Tibial nerve (tissue), 4 donors: ENCODE data around the gene PTGDR2. TPM values are rescaled to one million over a fixed set of nuclear protein-coding genes. Genes with fewer than 3 reads are reported as not detected.
A peak's percentile ranks its signal among the peaks of the same experiment; 100 is the strongest.

Source experiments
- DNase-seq, 2 donors: peaks; one replicate each; pipeline ENCODE4 v3.0.0-alpha.2; 2019; ENCODE audit warnings: low spot score in 2 of 2
- H3K27ac ChIP-seq, 4 donors: fragments of 200-600 bp; sonication (generic) in 3 of 4; one replicate each; pipeline ENCODE4 v1.5.1; 2017 to 2019; ENCODE audit warnings: mild to moderate bottlenecking in 1 of 4
- H3K27me3 ChIP-seq, 2 donors: fragments of 200-600 bp; sonication (generic) in 1 of 2; one replicate each; pipeline versions ENCODE4 v1.5.1 to v1.6.0; 2017 to 2019
- H3K36me3 ChIP-seq, 3 donors: fragments of 200-600 bp; sonication (generic); one replicate each; pipeline ENCODE4 v1.5.1; 2018 to 2019
- H3K4me1 ChIP-seq, 4 donors: fragments of 200-600 bp; sonication (generic) in 3 of 4; one replicate each; pipeline ENCODE4 v1.5.1; 2017 to 2019
- H3K4me3 ChIP-seq, 4 donors: fragments of 200-600 bp; sonication (generic) in 3 of 4; one replicate each; pipeline ENCODE4 v1.5.1; 2017 to 2019; ENCODE audit warnings: mild to moderate bottlenecking in 1 of 4, moderate library complexity in 1 of 4
- H3K9me3 ChIP-seq, 4 donors: fragments of 200-600 bp; sonication (generic) in 3 of 4; one replicate each; pipeline ENCODE4 v1.5.1; 2017 to 2019
- EP300 ChIP-seq, 2 donors: sonication (generic); formaldehyde crosslinking; IDR thresholded peaks; one replicate each; pipeline ENCODE4 v1.6.1; 2017; ENCODE audit warnings: antibody characterized with exemption in 2 of 2, mild to moderate bottlenecking in 1 of 2
- POLR2A ChIP-seq, 2 donors: fragments of 450-650 bp; IDR thresholded peaks; one replicate each; pipeline ENCODE4 v1.6.1; 2017; ENCODE audit warnings: antibody characterized with exemption in 2 of 2, mild to moderate bottlenecking in 2 of 2, moderate library complexity in 2 of 2
- WGBS, 2 donors: methylation state at CpG; one replicate each; pipeline ENCODE4 v1.1.5; 2018; 5-methylcytosine and 5-hydroxymethylcytosine counted together
- total RNA-seq, 4 donors: library from RNA; depleted of rRNA; stranded (reverse); fragments of >200 nt; gene quantifications; one replicate each; pipeline ENCODE4 v1.1.0, GENCODE V29; 2016
- TF ChIP-seq, protein P1 (sequence below), 5 experiments: fragments of 200-600 bp in 3 of 5; fragments of 450-650 bp in 2 of 5; sonication (generic) in 3 of 5; IDR thresholded peaks; one replicate each; pipeline ENCODE4 v1.5.1; 2016 to 2019; ENCODE audit warnings: antibody characterized with exemption in 5 of 5, mild to moderate bottlenecking in 3 of 5, moderate library complexity in 2 of 5

Gene PTGDR2
- total RNA-seq, 4 donors from 2014 or later, result 0.20 to 2.4 (median 0.46) TPM

DNA sequence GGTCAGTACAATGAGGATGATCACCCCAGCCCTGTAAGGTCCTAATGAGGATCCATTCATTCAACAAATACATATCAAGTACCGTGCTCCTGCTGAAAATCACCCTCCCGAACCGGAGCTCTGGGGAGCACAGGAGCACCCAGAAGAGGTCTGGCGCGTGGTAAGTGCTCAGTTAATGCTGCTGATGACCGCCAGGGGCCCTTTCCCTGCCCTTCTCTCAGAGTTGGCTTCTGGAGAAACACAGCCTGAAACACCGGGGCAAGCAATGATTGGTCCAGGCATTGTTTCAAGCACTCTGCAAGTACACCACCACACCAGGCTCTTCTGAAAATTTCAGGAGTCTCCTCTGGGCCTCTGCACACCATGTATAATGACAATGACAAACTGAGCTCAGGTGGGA, 17.6 kb downstream of the PTGDR2 start:
- 67 to 74% methylated on average over 7 of the region's 7 CpGs for WGBS, 2 donors
- Histone ChIP-seq H3K36me3 (no peaks in the 10 kb centered on the region), H3K27ac (no peak overlapping the region), H3K4me1 (peaks cover 0 to 31% (median 13%) of the 10 kb centered on the region in 4 donors), H3K4me3 (no peak overlapping the region), H3K9me3 (no peaks in the 10 kb centered on the region), H3K27me3 (no peaks in the 10 kb centered on the region)
- DNase-seq, result no peak
- TF ChIP-seq, protein P1, sequence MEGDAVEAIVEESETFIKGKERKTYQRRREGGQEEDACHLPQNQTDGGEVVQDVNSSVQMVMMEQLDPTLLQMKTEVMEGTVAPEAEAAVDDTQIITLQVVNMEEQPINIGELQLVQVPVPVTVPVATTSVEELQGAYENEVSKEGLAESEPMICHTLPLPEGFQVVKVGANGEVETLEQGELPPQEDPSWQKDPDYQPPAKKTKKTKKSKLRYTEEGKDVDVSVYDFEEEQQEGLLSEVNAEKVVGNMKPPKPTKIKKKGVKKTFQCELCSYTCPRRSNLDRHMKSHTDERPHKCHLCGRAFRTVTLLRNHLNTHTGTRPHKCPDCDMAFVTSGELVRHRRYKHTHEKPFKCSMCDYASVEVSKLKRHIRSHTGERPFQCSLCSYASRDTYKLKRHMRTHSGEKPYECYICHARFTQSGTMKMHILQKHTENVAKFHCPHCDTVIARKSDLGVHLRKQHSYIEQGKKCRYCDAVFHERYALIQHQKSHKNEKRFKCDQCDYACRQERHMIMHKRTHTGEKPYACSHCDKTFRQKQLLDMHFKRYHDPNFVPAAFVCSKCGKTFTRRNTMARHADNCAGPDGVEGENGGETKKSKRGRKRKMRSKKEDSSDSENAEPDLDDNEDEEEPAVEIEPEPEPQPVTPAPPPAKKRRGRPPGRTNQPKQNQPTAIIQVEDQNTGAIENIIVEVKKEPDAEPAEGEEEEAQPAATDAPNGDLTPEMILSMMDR (IDR thresholded peaks at IDR 0.05), result no peak
- no peak for TF ChIP-seq POLR2A (IDR thresholded peaks at IDR 0.05)
- no peak for TF ChIP-seq EP300 (IDR thresholded peaks at IDR 0.05)

DNA sequence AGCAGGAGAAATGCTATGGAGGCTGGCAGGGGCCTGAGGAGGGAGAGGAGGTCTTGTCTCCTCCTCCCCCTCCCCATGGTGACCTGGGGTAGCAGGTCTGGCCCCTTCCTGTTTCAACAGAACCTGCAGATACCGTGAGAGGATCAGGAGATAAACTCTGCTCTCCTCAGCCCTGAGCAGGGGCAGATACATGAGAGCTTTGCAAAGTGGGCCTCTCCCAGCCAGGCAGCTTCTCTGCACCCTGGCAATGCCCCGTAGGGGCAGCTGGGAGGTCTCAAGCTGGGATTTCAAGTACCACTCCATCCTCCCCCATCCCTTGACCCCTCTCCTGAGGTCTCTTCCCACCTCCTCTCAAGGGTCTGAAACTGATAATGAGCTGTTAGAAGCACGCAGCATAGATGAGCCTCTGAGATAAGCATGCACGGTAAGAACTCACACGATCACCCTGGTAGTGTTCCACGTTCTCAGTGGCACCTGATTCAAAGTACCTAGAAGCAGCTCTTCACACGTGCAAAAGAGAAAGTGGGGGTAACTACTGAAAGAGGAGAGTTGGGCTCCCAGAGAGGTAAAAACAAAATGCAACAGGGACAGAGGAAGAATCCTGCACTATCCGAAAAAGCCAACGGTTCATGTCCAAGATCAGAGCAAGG, 18.8 kb downstream of the PTGDR2 start:
- H3K4me3 ChIP-seq, result no peak overlapping the region
- WGBS, 2 donors, result 76 to 82% methylated on average over 8 to 9 of the region's 9 CpGs
- TF ChIP-seq, protein P1 (IDR thresholded peaks at IDR 0.05), result no peak
- TF ChIP-seq POLR2A (IDR thresholded peaks at IDR 0.05) (no peak), EP300 (IDR thresholded peaks at IDR 0.05) (no peak)

DNA sequence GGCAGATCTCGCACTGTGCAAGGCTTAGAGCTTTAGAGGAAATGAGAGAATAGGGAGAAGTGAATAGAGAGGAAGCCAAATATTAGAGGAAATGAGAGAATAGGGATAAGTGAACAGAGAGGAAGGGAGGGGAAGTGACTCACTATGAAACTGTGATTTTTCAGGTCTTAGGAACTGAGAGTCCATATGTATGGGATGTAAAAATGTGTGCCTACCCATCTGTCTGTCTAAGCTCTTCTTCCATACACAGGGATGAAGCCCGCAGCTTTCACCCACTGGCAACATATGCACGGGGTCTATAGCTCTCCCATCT, 20.3 kb downstream of the PTGDR2 start:
- peaks cover 0 to 14% (median 1%) of the 10 kb centered on the region in 4 donors for H3K4me1 ChIP-seq
- 67 to 86% methylated on average over 3 of the region's 3 CpGs for WGBS, 2 donors
- TF ChIP-seq EP300 (IDR thresholded peaks at IDR 0.05) (peak in 1 of 2 donors; percentile 24), POLR2A (IDR thresholded peaks at IDR 0.05) (no peak)
- TF ChIP-seq, protein P1 (IDR thresholded peaks at IDR 0.05), result no peak

More for the DNA sequence above, 18.8 kb downstream of the PTGDR2 start:
- Histone ChIP-seq H3K27ac (no peak overlapping the region), H3K4me1 (peaks cover 0 to 25% (median 10%) of the 10 kb centered on the region in 4 donors), H3K27me3 (no peaks in the 10 kb centered on the region), H3K36me3 (no peaks in the 10 kb centered on the region), H3K9me3 (no peaks in the 10 kb centered on the region)
- DNase-seq, result no peak

DNA sequence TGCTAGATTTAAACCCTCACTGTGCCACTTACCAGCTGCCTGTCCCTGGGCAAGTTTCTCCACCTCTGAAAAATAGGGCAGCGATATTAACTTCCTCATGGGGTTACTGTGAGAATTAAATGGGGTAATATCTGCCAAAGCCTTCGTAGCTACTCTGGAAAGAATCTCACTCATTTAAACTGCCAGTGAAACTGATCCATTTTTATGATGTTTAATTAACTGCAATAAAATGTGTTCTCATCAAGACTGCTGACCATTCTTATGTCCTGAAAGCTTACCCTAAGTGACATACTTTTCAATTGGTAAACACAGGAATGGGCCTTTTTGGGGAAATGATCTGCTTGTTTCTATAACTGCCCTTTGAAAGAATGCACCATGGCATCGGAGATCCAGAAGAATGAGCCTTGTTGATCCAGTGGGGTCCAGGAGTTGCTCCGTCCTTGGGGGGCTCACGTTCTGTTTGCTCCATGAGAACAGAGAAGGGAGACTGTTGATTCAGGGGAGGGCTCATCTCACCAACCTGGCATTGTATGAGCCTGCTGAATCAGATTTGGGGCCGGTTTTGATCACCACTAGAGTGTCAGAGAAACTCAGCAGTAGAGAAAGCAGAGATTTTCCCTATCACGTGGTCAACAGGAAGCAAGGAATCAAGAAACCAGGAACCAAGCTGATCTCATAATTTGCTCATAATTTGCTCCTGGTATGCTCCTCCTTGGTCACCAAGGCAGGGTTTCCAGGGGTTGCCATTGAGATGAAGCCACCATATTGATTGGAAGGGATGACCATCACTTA, 20.8 kb downstream of the PTGDR2 start:
- WGBS, 2 donors, result 53 to 54% methylated on average over 7 of the region's 7 CpGs
- no peak overlapping the region for H3K27ac ChIP-seq
- TF ChIP-seq EP300 (IDR thresholded peaks at IDR 0.05) (no peak), POLR2A (IDR thresholded peaks at IDR 0.05) (no peak)
- TF ChIP-seq, protein P1 (IDR thresholded peaks at IDR 0.05), result no peak

More for the DNA sequence above, 20.3 kb downstream of the PTGDR2 start:
- DNase-seq, result no peak
- no peaks in the 10 kb centered on the region for H3K9me3 ChIP-seq
- H3K27me3 ChIP-seq, result no peaks in the 10 kb centered on the region
- no peak overlapping the region for H3K27ac ChIP-seq
- no peak overlapping the region for H3K4me3 ChIP-seq
- H3K36me3 ChIP-seq, result no peaks in the 10 kb centered on the region

DNA sequence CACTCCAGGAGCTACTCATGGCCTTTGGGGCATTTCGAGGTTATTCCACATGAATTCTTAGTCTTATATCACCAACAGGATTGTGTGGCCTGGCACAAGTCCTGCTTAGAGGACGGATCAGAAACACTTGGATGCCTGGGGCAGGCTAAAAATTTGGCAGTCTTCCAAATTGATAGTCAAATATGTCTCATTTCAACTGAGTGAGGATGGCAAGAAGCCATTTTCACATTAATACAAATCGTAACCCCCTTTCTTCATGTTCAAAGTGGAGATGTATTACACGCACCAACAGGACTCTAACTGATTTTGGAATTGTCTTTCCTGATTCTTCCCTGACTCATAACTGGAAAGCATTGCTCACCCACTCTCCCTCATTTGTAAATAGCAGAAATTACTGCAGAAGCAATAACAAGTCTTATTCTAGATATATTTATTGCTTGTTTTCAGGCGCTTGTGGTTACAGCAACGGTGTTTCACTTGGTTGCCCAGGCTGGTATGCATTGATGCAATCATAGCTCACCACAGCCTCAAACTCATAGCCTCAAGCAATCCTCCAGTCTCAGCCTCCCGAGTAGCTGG, 24.2 kb downstream of the PTGDR2 start:
- no peaks in the 10 kb centered on the region for H3K36me3 ChIP-seq
- TF ChIP-seq, protein P1 (IDR thresholded peaks at IDR 0.05), result no peak
- no peak for TF ChIP-seq EP300 (IDR thresholded peaks at IDR 0.05)
- TF ChIP-seq POLR2A (IDR thresholded peaks at IDR 0.05), result no peak
- H3K4me1 ChIP-seq, result no peaks in the 10 kb centered on the region
- H3K4me3 ChIP-seq, result no peak overlapping the region
- WGBS, 2 donors, result 48 to 50% methylated on average over 7 of the region's 7 CpGs
- H3K27me3 ChIP-seq, result no peaks in the 10 kb centered on the region
- no peak for DNase-seq
- H3K27ac ChIP-seq, result no peak overlapping the region
- H3K9me3 ChIP-seq, result no peaks in the 10 kb centered on the region

More for the DNA sequence above, 20.8 kb downstream of the PTGDR2 start:
- Histone ChIP-seq H3K4me3 (no peak overlapping the region), H3K36me3 (no peaks in the 10 kb centered on the region), H3K9me3 (no peaks in the 10 kb centered on the region), H3K27me3 (no peaks in the 10 kb centered on the region), H3K4me1 (peaks cover 0 to 8% (median 0%) of the 10 kb centered on the region in 4 donors)
- DNase-seq, result no peak
